ENCODE data around the gene TMEM175. TPM values are rescaled to one million over a fixed set of nuclear protein-coding genes. Genes with fewer than 3 reads are reported as not detected.

Gene TMEM175
- total RNA-seq, 2 donors from 2014 or later = 26.5 to 39.5 TPM

DNA sequence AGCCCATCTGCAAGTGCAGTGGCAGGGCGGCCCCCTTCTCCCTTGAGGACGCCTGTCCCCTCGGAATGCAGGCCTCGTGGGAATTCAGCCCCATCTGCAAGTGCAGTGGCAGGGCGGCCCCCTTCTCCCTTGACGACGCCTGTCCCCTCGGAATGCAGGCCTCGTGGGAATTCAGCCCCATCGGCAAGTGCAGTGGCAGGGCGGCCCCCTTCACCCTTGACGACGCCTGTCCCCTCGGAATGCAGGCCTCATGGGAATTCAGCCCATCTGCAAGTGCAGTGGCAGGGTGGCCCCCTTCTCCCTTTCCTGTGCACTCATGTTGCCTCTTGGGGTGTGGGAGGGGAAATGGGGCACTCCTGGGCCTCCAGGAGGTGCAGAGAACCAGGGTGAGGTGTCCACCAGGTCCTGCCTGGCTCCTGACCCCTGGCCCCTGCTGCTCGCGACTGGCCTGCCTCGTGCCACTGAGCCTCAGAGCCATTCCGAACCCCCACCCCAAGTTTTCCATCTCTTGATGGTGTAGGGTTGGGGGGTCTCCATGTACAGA, 67.7 kb downstream of the TMEM175 start:
- Histone ChIP-seq H3K27ac (no peak overlapping the region), H3K27me3 (replicated peaks; ENCODE audit: insufficient read depth) (peaks cover 5% of the 10 kb centered on the region), H3K4me1 (ENCODE audit: control insufficient read depth in 1 of 2, low read depth in 2 of 2) (peaks cover 12 to 23% of the 10 kb centered on the region in 2 donors), H3K36me3 (no peaks in the 10 kb centered on the region), H3K4me3 (no peak overlapping the region), H3K9me3 (no peaks in the 10 kb centered on the region)
- ATAC-seq (ENCODE audit: insufficient number of reproducible peaks, low FRiP score, low read depth) (no peak), DNase-seq (ENCODE audit: low spot score) (no peak)
- no peak for TF ChIP-seq CTCF (IDR thresholded peaks at IDR 0.05)

GRCh38 chr4:1000686-1001260, 68.5 kb downstream of the TMEM175 start:
- Histone ChIP-seq H3K9me3 (no peaks in the 10 kb centered on the region), H3K36me3 (no peaks in the 10 kb centered on the region), H3K27me3 (replicated peaks; ENCODE audit: insufficient read depth) (peaks cover 5% of the 10 kb centered on the region), H3K27ac (no peak overlapping the region), H3K4me3 (no peak overlapping the region), H3K4me1 (ENCODE audit: control insufficient read depth in 1 of 2, low read depth in 2 of 2) (peaks cover 12 to 23% of the 10 kb centered on the region in 2 donors)
- no peak for DNase-seq (ENCODE audit: low spot score)
- no peak for ATAC-seq (ENCODE audit: insufficient number of reproducible peaks, low FRiP score, low read depth)
- TF ChIP-seq CTCF (IDR thresholded peaks at IDR 0.05) = no peak

DNA sequence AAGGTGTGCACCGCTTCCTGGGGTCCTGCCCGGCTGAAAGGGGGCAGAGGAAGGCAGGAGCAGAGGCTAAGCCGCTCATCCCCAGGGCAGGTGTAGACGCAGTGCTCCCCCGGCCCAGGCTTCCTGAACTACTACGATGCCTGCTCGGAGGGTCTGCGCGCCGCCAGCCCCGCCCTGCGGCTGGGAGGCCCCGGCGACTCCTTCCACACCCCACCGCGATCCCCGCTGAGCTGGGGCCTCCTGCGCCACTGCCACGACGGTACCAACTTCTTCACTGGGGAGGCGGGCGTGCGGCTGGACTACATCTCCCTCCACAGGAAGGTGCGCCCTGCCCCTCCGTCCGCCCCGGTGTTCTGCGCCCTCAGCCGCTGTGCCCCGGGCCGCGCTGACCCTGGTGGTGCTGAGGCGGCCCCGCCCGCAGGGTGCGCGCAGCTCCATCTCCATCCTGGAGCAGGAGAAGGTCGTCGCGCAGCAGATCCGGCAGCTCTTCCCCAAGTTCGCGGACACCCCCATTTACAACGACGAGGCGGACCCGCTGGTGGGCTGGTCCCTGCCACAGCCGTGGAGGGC, 69.4 kb downstream of the TMEM175 start:
- no peak for TF ChIP-seq CTCF (IDR thresholded peaks at IDR 0.05)
- Histone ChIP-seq H3K27me3 (replicated peaks; ENCODE audit: insufficient read depth) (peaks cover 5% of the 10 kb centered on the region), H3K36me3 (no peaks in the 10 kb centered on the region), H3K4me3 (no peak overlapping the region), H3K4me1 (ENCODE audit: control insufficient read depth in 1 of 2, low read depth in 2 of 2) (peaks cover 12 to 23% of the 10 kb centered on the region in 2 donors), H3K9me3 (no peaks in the 10 kb centered on the region), H3K27ac (no peak overlapping the region)
- no peak for DNase-seq (ENCODE audit: low spot score)
- ATAC-seq (ENCODE audit: insufficient number of reproducible peaks, low FRiP score, low read depth) = no peak

DNA sequence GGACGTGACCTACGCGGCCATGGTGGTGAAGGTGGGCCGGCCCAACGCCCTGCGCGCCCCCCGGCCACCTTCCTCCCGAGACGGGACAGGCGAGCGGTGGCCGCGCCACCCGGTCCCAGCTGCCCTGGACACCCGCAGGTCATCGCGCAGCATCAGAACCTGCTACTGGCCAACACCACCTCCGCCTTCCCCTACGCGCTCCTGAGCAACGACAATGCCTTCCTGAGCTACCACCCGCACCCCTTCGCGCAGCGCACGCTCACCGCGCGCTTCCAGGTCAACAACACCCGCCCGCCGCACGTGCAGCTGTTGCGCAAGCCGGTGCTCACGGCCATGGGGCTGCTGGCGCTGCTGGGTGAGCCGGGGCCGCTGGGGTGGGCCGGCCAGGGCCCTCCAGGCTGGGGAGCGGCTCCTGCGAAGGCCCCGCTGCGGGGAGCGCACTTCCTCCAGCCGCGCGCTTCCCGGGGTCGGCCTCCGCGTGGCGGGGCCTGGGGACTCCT, 69.9 kb downstream of the TMEM175 start:
- ATAC-seq (ENCODE audit: insufficient number of reproducible peaks, low FRiP score, low read depth) = no peak
- Histone ChIP-seq H3K4me1 (ENCODE audit: control insufficient read depth in 1 of 2, low read depth in 2 of 2) (peaks cover 12 to 23% of the 10 kb centered on the region in 2 donors), H3K36me3 (no peaks in the 10 kb centered on the region), H3K27me3 (replicated peaks; ENCODE audit: insufficient read depth) (peaks cover 5% of the 10 kb centered on the region), H3K27ac (no peak overlapping the region), H3K4me3 (no peak overlapping the region), H3K9me3 (no peaks in the 10 kb centered on the region)
- DNase-seq (ENCODE audit: low spot score) = no peak
- TF ChIP-seq CTCF (IDR thresholded peaks at IDR 0.05) = no peak

DNA sequence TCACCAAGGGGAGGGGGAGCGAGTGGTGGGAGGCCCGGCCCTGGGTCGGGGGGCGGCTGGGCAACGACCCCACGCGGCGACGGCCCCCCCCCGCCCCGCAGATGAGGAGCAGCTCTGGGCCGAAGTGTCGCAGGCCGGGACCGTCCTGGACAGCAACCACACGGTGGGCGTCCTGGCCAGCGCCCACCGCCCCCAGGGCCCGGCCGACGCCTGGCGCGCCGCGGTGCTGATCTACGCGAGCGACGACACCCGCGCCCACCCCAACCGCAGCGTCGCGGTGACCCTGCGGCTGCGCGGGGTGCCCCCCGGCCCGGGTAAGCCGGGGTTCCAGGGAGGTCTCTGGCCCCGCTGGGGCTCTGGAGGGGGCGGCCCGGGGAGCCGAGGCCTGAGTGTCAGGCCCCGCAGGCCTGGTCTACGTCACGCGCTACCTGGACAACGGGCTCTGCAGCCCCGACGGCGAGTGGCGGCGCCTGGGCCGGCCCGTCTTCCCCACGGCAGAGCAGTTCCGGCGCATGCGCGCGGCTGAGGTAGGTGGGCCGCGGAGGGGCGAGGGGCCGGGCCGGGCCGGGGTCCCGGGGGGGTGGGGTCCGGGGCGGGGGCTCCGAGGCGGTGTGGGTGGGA, 70.5 kb downstream of the TMEM175 start:
- H3K36me3 ChIP-seq = no peaks in the 10 kb centered on the region
- no peak for TF ChIP-seq CTCF (IDR thresholded peaks at IDR 0.05)
- peaks cover 2% of the 10 kb centered on the region for H3K27me3 ChIP-seq (replicated peaks; ENCODE audit: insufficient read depth)
- peaks cover 9 to 18% of the 10 kb centered on the region in 2 donors for H3K4me1 ChIP-seq (ENCODE audit: control insufficient read depth in 1 of 2, low read depth in 2 of 2)
- H3K9me3 ChIP-seq = no peaks in the 10 kb centered on the region
- H3K27ac ChIP-seq = no peak overlapping the region
- ATAC-seq (ENCODE audit: insufficient number of reproducible peaks, low FRiP score, low read depth) (no peak), DNase-seq (ENCODE audit: low spot score) (no peak)
- H3K4me3 ChIP-seq = no peak overlapping the region

Data from thoracic aorta (tissue), 2 donors.